ENCODE measurements around the gene ACACB. TPM values are rescaled to one million over a fixed set of nuclear protein-coding genes. Genes with fewer than 3 reads are reported as not detected.

Gene ACACB
- total and polyA plus RNA-seq, 2 experiments from 2014 or later = 6.2 to 15.4 TPM

GRCh38 chr12:109156036-109156435, 39.6 kb downstream of the ACACB start (continued):
- TF ChIP-seq CTCF (conservative IDR thresholded peaks at IDR 0.05; ENCODE audit: low read depth in 2 of 2) (no peak), ZNF331 (CRISPR knock-in tag; IDR thresholded peaks at IDR 0.05; ENCODE audit: low read depth) (no peak), JUNB (IDR thresholded peaks at IDR 0.05; ENCODE audit: unreplicated experiment) (no peak)
- TF ChIP-seq, protein P1, sequence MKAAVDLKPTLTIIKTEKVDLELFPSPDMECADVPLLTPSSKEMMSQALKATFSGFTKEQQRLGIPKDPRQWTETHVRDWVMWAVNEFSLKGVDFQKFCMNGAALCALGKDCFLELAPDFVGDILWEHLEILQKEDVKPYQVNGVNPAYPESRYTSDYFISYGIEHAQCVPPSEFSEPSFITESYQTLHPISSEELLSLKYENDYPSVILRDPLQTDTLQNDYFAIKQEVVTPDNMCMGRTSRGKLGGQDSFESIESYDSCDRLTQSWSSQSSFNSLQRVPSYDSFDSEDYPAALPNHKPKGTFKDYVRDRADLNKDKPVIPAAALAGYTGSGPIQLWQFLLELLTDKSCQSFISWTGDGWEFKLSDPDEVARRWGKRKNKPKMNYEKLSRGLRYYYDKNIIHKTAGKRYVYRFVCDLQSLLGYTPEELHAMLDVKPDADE (IDR thresholded peaks at IDR 0.05) = no peak

GRCh38 chr12:109156586-109156985, 40.2 kb downstream of the ACACB start:
- H3K4me3 ChIP-seq = no peak overlapping the region
- no peak for TF ChIP-seq EZH2phosphoT487 (IDR thresholded peaks at IDR 0.05; ENCODE audit: unreplicated experiment)
- TF ChIP-seq, protein P1 (IDR thresholded peaks at IDR 0.05) = no peak
- TF ChIP-seq POLR2AphosphoS5 (IDR thresholded peaks at IDR 0.05; ENCODE audit: low read depth) = no peak
- TF ChIP-seq JUNB (IDR thresholded peaks at IDR 0.05; ENCODE audit: unreplicated experiment) = no peak
- TF ChIP-seq REST (IDR thresholded peaks at IDR 0.05; ENCODE audit: unreplicated experiment) = no peak
- TF ChIP-seq STAT1 (IDR thresholded peaks at IDR 0.05; ENCODE audit: unreplicated experiment) = no peak
- TF ChIP-seq, protein P2, sequence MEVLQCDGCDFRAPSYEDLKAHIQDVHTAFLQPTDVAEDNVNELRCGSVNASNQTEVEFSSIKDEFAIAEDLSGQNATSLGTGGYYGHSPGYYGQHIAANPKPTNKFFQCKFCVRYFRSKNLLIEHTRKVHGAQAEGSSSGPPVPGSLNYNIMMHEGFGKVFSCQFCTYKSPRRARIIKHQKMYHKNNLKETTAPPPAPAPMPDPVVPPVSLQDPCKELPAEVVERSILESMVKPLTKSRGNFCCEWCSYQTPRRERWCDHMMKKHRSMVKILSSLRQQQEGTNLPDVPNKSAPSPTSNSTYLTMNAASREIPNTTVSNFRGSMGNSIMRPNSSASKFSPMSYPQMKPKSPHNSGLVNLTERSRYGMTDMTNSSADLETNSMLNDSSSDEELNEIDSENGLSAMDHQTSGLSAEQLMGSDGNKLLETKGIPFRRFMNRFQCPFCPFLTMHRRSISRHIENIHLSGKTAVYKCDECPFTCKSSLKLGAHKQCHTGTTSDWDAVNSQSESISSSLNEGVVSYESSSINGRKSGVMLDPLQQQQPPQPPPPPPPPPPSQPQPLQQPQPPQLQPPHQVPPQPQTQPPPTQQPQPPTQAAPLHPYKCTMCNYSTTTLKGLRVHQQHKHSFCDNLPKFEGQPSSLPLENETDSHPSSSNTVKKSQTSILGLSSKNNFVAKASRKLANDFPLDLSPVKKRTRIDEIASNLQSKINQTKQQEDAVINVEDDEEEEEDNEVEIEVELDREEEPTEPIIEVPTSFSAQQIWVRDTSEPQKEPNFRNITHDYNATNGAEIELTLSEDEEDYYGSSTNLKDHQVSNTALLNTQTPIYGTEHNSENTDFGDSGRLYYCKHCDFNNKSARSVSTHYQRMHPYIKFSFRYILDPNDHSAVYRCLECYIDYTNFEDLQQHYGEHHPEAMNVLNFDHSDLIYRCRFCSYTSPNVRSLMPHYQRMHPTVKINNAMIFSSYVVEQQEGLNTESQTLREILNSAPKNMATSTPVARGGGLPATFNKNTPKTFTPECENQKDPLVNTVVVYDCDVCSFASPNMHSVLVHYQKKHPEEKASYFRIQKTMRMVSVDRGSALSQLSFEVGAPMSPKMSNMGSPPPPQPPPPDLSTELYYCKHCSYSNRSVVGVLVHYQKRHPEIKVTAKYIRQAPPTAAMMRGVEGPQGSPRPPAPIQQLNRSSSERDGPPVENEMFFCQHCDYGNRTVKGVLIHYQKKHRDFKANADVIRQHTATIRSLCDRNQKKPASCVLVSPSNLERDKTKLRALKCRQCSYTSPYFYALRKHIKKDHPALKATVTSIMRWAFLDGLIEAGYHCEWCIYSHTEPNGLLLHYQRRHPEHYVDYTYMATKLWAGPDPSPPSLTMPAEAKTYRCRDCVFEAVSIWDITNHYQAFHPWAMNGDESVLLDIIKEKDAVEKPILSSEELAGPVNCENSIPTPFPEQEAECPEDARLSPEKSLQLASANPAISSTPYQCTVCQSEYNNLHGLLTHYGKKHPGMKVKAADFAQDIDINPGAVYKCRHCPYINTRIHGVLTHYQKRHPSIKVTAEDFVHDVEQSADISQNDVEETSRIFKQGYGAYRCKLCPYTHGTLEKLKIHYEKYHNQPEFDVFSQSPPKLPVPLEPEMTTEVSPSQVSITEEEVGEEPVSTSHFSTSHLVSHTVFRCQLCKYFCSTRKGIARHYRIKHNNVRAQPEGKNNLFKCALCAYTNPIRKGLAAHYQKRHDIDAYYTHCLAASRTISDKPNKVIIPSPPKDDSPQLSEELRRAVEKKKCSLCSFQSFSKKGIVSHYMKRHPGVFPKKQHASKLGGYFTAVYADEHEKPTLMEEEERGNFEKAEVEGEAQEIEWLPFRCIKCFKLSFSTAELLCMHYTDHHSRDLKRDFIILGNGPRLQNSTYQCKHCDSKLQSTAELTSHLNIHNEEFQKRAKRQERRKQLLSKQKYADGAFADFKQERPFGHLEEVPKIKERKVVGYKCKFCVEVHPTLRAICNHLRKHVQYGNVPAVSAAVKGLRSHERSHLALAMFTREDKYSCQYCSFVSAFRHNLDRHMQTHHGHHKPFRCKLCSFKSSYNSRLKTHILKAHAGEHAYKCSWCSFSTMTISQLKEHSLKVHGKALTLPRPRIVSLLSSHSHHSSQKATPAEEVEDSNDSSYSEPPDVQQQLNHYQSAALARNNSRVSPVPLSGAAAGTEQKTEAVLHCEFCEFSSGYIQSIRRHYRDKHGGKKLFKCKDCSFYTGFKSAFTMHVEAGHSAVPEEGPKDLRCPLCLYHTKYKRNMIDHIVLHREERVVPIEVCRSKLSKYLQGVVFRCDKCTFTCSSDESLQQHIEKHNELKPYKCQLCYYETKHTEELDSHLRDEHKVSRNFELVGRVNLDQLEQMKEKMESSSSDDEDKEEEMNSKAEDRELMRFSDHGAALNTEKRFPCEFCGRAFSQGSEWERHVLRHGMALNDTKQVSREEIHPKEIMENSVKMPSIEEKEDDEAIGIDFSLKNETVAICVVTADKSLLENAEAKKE (CRISPR knock-in tag; IDR thresholded peaks at IDR 0.05) = no peak
- TF ChIP-seq ZNF114 (CRISPR knock-in tag; IDR thresholded peaks at IDR 0.05) = no peak

More at GRCh38 chr12:109156586-109156985, 40.2 kb downstream of the ACACB start:
- peaks cover 6% of the 10 kb centered on the region for H3K4me1 ChIP-seq (ENCODE audit: insufficient read depth)
- H3K27me3 ChIP-seq (ENCODE audit: insufficient read depth) = no peaks in the 10 kb centered on the region
- H3K79me2 ChIP-seq (replicated peaks; ENCODE audit: insufficient read depth) = peaks cover 15% of the 10 kb centered on the region; the same call in 1 of the 2 replicates
- H3K4me3 Mint-ChIP-seq = no peak overlapping the region
- ATAC-seq = no peak
- H3K27ac Mint-ChIP-seq = no peak overlapping the region
- H3K9me3 Mint-ChIP-seq = no peaks in the 10 kb centered on the region
- H3K4me2 ChIP-seq = no peak overlapping the region
- DNase-seq (ENCODE audit: low spot score) = no peak
- H3K9me2 ChIP-seq (ENCODE audit: insufficient read depth) = no peaks in the 10 kb centered on the region
- H2AFZ ChIP-seq = no peak overlapping the region
- peaks cover 5% of the 10 kb centered on the region for H3K27me3 Mint-ChIP-seq (ENCODE audit: insufficient read depth, low read depth, poor library complexity)
- peaks cover 8% of the 10 kb centered on the region for H3K4me1 Mint-ChIP-seq
- no peaks in the 10 kb centered on the region for H3K36me3 Mint-ChIP-seq (ENCODE audit: low read depth)
- no peaks in the 10 kb centered on the region; the same call in 1 of the 2 replicates for H4K20me1 ChIP-seq (replicated peaks; ENCODE audit: insufficient read depth)
- no peak overlapping the region for H3K27ac ChIP-seq (ENCODE audit: low read depth)
- H3K36me3 ChIP-seq (ENCODE audit: insufficient read depth) = no peaks in the 10 kb centered on the region
- H3F3A ChIP-seq (replicated peaks; ENCODE audit: low read depth) = 0 out of 2 replicates have a peak, but pooled peaks cover 2% of the 10 kb centered on the region

Measured in GM23338 (cell line).